H9 (cell line): ENCODE measurements around the gene CXCL5. TPM values are rescaled to one million over a fixed set of nuclear protein-coding genes. Genes with fewer than 3 reads are reported as not detected.

ENCODE experiments used
- DNase-seq: peaks from one replicate; pipeline ENCODE4 v3.0.0-alpha.2; 2017
- H2AFZ ChIP-seq: one replicate; pipeline ENCODE4 v1.6.1; 2013; ENCODE audit warnings: mild to moderate bottlenecking, low read length, control low read depth, moderate library complexity
- H2AK5ac ChIP-seq: 2 replicates; pipeline ENCODE4 v1.6.1; 2013; ENCODE audit warnings: low read length, control low read depth, mixed read lengths; ENCODE audit not compliant: insufficient read length
- H2BK120ac ChIP-seq: one replicate; pipeline ENCODE4 v1.6.1; 2013; ENCODE audit warnings: low read depth, mild to moderate bottlenecking, low read length, control low read depth, inconsistent platforms; ENCODE audit not compliant: poor library complexity, severe bottlenecking
- H2BK12ac ChIP-seq: 2 replicates; pipeline ENCODE4 v1.6.1; 2013; ENCODE audit warnings: low read length, control low read depth, mixed read lengths, low read depth; ENCODE audit not compliant: insufficient read length
- H2BK15ac ChIP-seq: 2 replicates; pipeline ENCODE4 v1.6.1; 2013; ENCODE audit warnings: low read depth, low read length, control low read depth
- H2BK20ac ChIP-seq: one replicate; pipeline ENCODE4 v1.6.1; 2013; ENCODE audit warnings: low read depth, mild to moderate bottlenecking, low read length, control low read depth, inconsistent platforms; ENCODE audit not compliant: poor library complexity, severe bottlenecking
- H2BK5ac ChIP-seq: 2 replicates; pipeline ENCODE4 v1.6.1; 2013; ENCODE audit warnings: low read length, control low read depth, mixed read lengths; ENCODE audit not compliant: insufficient read length
- H3K14ac ChIP-seq: 2 replicates; pipeline ENCODE4 v1.6.1; 2013; ENCODE audit warnings: low read length, control low read depth; ENCODE audit not compliant: insufficient read depth
- H3K18ac ChIP-seq: 2 replicates; pipeline ENCODE4 v1.6.1; 2013; ENCODE audit warnings: low read depth, mild to moderate bottlenecking, mixed read lengths, low read length, control low read depth; ENCODE audit not compliant: insufficient read length
- H3K23ac ChIP-seq: 2 replicates; pipeline ENCODE4 v1.6.1; 2013; ENCODE audit warnings: low read length, control low read depth, mixed read lengths, low read depth; ENCODE audit not compliant: insufficient read length
- H3K23me2 ChIP-seq: 2 replicates; pipeline ENCODE4 v1.6.1; 2013; ENCODE audit warnings: low read depth, mild to moderate bottlenecking, mixed read lengths, low read length, control low read depth; ENCODE audit not compliant: insufficient read length, poor library complexity, severe bottlenecking
- H3K27ac ChIP-seq: 2 replicates; pipeline ENCODE4 v1.5.1; 2013; ENCODE audit warnings: low read length, control low read depth, mixed read lengths, low read depth; ENCODE audit not compliant: insufficient read length
- H3K27me3 ChIP-seq: 2 replicates; pipeline ENCODE4 v1.6.1; 2013; ENCODE audit warnings: low read length, control low read depth, inconsistent platforms; ENCODE audit not compliant: insufficient read depth
- H3K4ac ChIP-seq: 2 replicates; pipeline ENCODE4 v1.6.1; 2013; ENCODE audit warnings: low read depth, mild to moderate bottlenecking, control low read depth, inconsistent platforms, low read length, moderate library complexity
- H3K4me1 ChIP-seq: 2 replicates; pipeline ENCODE4 v1.6.1; 2013; ENCODE audit warnings: low read length, control low read depth, inconsistent platforms; ENCODE audit not compliant: insufficient read depth
- H3K4me2 ChIP-seq: 2 replicates; pipeline ENCODE4 v1.6.1; 2013; ENCODE audit warnings: low read length, control low read depth, mixed read lengths; ENCODE audit not compliant: insufficient read length, insufficient read depth
- H3K56ac ChIP-seq: 2 replicates; pipeline ENCODE4 v1.6.1; 2013; ENCODE audit warnings: low read depth, mild to moderate bottlenecking, mixed read lengths, low read length, control low read depth; ENCODE audit not compliant: insufficient read length
- H3K79me1 ChIP-seq: 2 replicates; pipeline ENCODE4 v1.6.1; 2013; ENCODE audit warnings: low read depth, mild to moderate bottlenecking, moderate library complexity, low read length, control low read depth, inconsistent platforms; ENCODE audit not compliant: insufficient read depth, poor library complexity, severe bottlenecking
- H3K79me2 ChIP-seq: 2 replicates; pipeline ENCODE4 v1.6.1; 2013; ENCODE audit warnings: low read length, control low read depth, inconsistent platforms; ENCODE audit not compliant: insufficient read depth
- H3K9ac ChIP-seq: 2 replicates; pipeline ENCODE4 v1.6.1; 2013; ENCODE audit warnings: low read length, control low read depth, mixed read lengths; ENCODE audit not compliant: insufficient read length; ENCODE audit errors: extremely low read depth
- H3K9me3 ChIP-seq: one replicate; pipeline ENCODE4 v1.6.1; 2013; ENCODE audit warnings: low read depth, low read length, inconsistent platforms; ENCODE audit not compliant: control insufficient read depth
- H3T11ph ChIP-seq: one replicate; pipeline ENCODE4 v1.6.1; 2013; ENCODE audit warnings: mild to moderate bottlenecking, low read length, control low read depth, inconsistent platforms
- H4K20me1 ChIP-seq: one replicate; pipeline ENCODE4 v1.6.1; 2013; ENCODE audit not compliant: control insufficient read depth, insufficient read length, insufficient read depth
- H4K5ac ChIP-seq: 2 replicates; pipeline ENCODE4 v1.6.1; 2013; ENCODE audit warnings: low read depth, mild to moderate bottlenecking, mixed read lengths, low read length, control low read depth; ENCODE audit not compliant: insufficient read length
- H4K8ac ChIP-seq: replicated peaks from 2 replicates; pipeline ENCODE4 v1.6.1; 2013; ENCODE audit warnings: low read length, control low read depth, mixed read lengths, low read depth; ENCODE audit not compliant: insufficient read length
- H4K91ac ChIP-seq: 2 replicates; pipeline ENCODE4 v1.6.1; 2013; ENCODE audit warnings: low read depth, mild to moderate bottlenecking, moderate library complexity, mixed read lengths, low read length, control low read depth; ENCODE audit not compliant: insufficient read length
- H3K27ac Mint-ChIP-seq, 3 experiments: 2 replicates in 2 of 3; 3 replicates in 1 of 3; pipeline ENCODE4 v1.8.0; 2020 to 2021; ENCODE audit warnings: mixed read lengths in 3 of 3, mild to moderate bottlenecking in 1 of 3, moderate library complexity in 1 of 3
- H3K27me3 Mint-ChIP-seq: 2 replicates; pipeline ENCODE4 v1.8.0; 2021; ENCODE audit warnings: low read depth, mild to moderate bottlenecking, moderate library complexity, mixed read lengths
- H3K36me3 Mint-ChIP-seq, 3 experiments: 2 replicates in 2 of 3; 3 replicates in 1 of 3; pipeline ENCODE4 v1.8.0; 2020 to 2021; ENCODE audit warnings: low read depth in 3 of 3, mixed read lengths in 3 of 3; ENCODE audit not compliant: insufficient read depth in 1 of 3
- H3K4me1 Mint-ChIP-seq, 2 experiments: 2 replicates each; pipeline ENCODE4 v1.8.0; 2020; ENCODE audit warnings: mixed read lengths in 2 of 2
- H3K4me3 Mint-ChIP-seq, 2 experiments: 2 replicates in 1 of 2; 3 replicates in 1 of 2; pipeline ENCODE4 v1.8.0; 2020 to 2021; ENCODE audit warnings: mild to moderate bottlenecking in 2 of 2, mixed read lengths in 2 of 2, moderate library complexity in 1 of 2
- H3K9me3 Mint-ChIP-seq, 2 experiments: 2 replicates in 1 of 2; 3 replicates in 1 of 2; pipeline ENCODE4 v1.8.0; 2020; ENCODE audit warnings: mild to moderate bottlenecking in 2 of 2, mixed read lengths in 2 of 2, moderate library complexity in 1 of 2
- total RNA-seq: library from RNA; stranded (reverse); gene quantifications from 2 replicates; pipeline ENCODE4 v1.2.1, GENCODE V29; 2021
- TF ChIP-seq, protein P1 (sequence below): fragments of 200-600 bp; sonication (generic); conservative IDR thresholded peaks from 3 replicates; pipeline ENCODE4 v1.8.0; 2021; ENCODE audit warnings: antibody characterized with exemption, mild to moderate bottlenecking

The CXCL5 gene
- total RNA-seq, 1 experiment from 2014 or later: 9.2 TPM

GRCh38 chr4:73967866-73968265 is 30.6 kb downstream of the CXCL5 start:
- H3T11ph ChIP-seq: no peak overlapping the region
- Mint-ChIP-seq H3K4me1 (peaks cover 3 to 5% of the 10 kb centered on the region in 2 experiments), H3K27ac (no peak overlapping the region), H3K27me3 (peaks cover 13% of the 10 kb centered on the region; the same call in 1 of the 2 replicates), H3K9me3 (peaks cover 28 to 39% of the 10 kb centered on the region in 2 experiments), H3K36me3 (peaks cover 13 to 36% (median 19%) of the 10 kb centered on the region in 3 experiments), H3K4me3 (no peak overlapping the region)
- no peaks in the 10 kb centered on the region for H3K79me1 ChIP-seq
- no peak overlapping the region for H2BK5ac ChIP-seq
- H3K4me2 ChIP-seq: no peak overlapping the region
- H3K9ac ChIP-seq: no peak overlapping the region
- no peak overlapping the region for H3K14ac ChIP-seq
- no peak overlapping the region for H2BK12ac ChIP-seq
- no peak overlapping the region for H3K23ac ChIP-seq
- no peaks in the 10 kb centered on the region for H3K4me1 ChIP-seq
- no peak overlapping the region for H3K27ac ChIP-seq
- H4K91ac ChIP-seq: no peak overlapping the region
- no peaks in the 10 kb centered on the region for H3K27me3 ChIP-seq
- H4K20me1 ChIP-seq: no peaks in the 10 kb centered on the region
- no peaks in the 10 kb centered on the region for H3K23me2 ChIP-seq
- H3K56ac ChIP-seq: no peak overlapping the region
- H4K8ac ChIP-seq: no peak overlapping the region
- no peak overlapping the region for H2BK120ac ChIP-seq
- DNase-seq: no peak
- H2AK5ac ChIP-seq: no peak overlapping the region
- H3K18ac ChIP-seq: no peak overlapping the region
- no peak overlapping the region for H4K5ac ChIP-seq
- H2BK20ac ChIP-seq: no peak overlapping the region
- H2BK15ac ChIP-seq: no peak overlapping the region
- H2AFZ ChIP-seq: no peak overlapping the region
- H3K9me3 ChIP-seq: no peaks in the 10 kb centered on the region
- TF ChIP-seq, protein P1, sequence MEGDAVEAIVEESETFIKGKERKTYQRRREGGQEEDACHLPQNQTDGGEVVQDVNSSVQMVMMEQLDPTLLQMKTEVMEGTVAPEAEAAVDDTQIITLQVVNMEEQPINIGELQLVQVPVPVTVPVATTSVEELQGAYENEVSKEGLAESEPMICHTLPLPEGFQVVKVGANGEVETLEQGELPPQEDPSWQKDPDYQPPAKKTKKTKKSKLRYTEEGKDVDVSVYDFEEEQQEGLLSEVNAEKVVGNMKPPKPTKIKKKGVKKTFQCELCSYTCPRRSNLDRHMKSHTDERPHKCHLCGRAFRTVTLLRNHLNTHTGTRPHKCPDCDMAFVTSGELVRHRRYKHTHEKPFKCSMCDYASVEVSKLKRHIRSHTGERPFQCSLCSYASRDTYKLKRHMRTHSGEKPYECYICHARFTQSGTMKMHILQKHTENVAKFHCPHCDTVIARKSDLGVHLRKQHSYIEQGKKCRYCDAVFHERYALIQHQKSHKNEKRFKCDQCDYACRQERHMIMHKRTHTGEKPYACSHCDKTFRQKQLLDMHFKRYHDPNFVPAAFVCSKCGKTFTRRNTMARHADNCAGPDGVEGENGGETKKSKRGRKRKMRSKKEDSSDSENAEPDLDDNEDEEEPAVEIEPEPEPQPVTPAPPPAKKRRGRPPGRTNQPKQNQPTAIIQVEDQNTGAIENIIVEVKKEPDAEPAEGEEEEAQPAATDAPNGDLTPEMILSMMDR: no peak
- no peak overlapping the region for H3K4ac ChIP-seq
- no peaks in the 10 kb centered on the region for H3K79me2 ChIP-seq
